HepG2 (cell line): ENCODE measurements around the gene TSPAN5. TPM values are rescaled to one million over a fixed set of nuclear protein-coding genes. Genes with fewer than 3 reads are reported as not detected.

Experiments used
- ATAC-seq: fragments of 200-7000 bp; cut with Tn5 transposase; 3 replicates; pipeline ENCODE4 v1.9.1; 2020; ENCODE audit warnings: mild to moderate bottlenecking, moderate library complexity
- BruUV-seq: library from RNA; stranded (reverse); fragments of 400-500 nt; replicated peaks from 2 replicates; lab custom pipeline; 2021; lab: Mats Ljungman, UMichigan
- CTCF ChIA-PET: fragments of 300-600 bp; formaldehyde crosslinking; extraction: SDS; loops from one replicate; lab custom pipeline; 2021; ENCODE audit warnings: low total read pairs, inconsistent platforms, low intra/inter-chr PET ratio; lab: Yijun Ruan, JAX
- POLR2A ChIA-PET: fragments of 350-600 bp; sonication (Branson Sonifier 250); formaldehyde crosslinking; loops from one replicate; lab custom pipeline; 2020; ENCODE audit warnings: antibody characterized with exemption, inconsistent platforms; lab: Yijun Ruan, JAX
- DNase-seq: peaks from one replicate; pipeline ENCODE4 v3.0.0-alpha.2; 2015; ENCODE audit warnings: low spot score
- FAIRE-seq: peaks from 3 replicates; lab custom pipeline; 2011; peaks lifted over from hg19 to GRCh38; lab: Jason Lieb, UNC
- H2AFZ ChIP-seq: one replicate; pipeline ENCODE4 v1.6.1; 2011; ENCODE audit warnings: low read length, inconsistent platforms
- H3K27ac ChIP-seq: fragments of 300-600 bp; 3 replicates; pipeline ENCODE4 v1.8.0; 2011; ENCODE audit warnings: mixed run types, mild to moderate bottlenecking, mixed read lengths, low read length, inconsistent platforms; ENCODE audit not compliant: insufficient read depth; ENCODE audit errors: extremely low read length
- H3K27me3 ChIP-seq, 2 experiments: fragments of 200-600 bp in 1 of 2; 2 replicates in 1 of 2; 3 replicates in 1 of 2; pipeline versions ENCODE4 v1.6.0 to v1.8.0; 2011; ENCODE audit warnings: low read length in 2 of 2, mild to moderate bottlenecking in 2 of 2, moderate library complexity in 2 of 2, inconsistent platforms in 1 of 2; ENCODE audit not compliant: insufficient read depth in 2 of 2, control insufficient read depth in 1 of 2
- H3K36me3 ChIP-seq, 2 experiments: fragments of 200-600 bp in 1 of 2; replicated peaks in 1 of 2; 2 replicates in 1 of 2; 3 replicates in 1 of 2; pipeline versions ENCODE4 v1.5.1 to v1.8.0; 2011; ENCODE audit warnings: low read length in 2 of 2, inconsistent platforms in 1 of 2; ENCODE audit not compliant: insufficient read depth in 2 of 2, control insufficient read depth in 1 of 2
- H3K4me1 ChIP-seq: 2 replicates; pipeline ENCODE4 v1.5.1; 2012; ENCODE audit warnings: low read length, inconsistent platforms; ENCODE audit not compliant: insufficient read depth
- H3K4me2 ChIP-seq: 2 replicates; pipeline ENCODE4 v1.6.0; 2011; ENCODE audit warnings: low read depth, low read length, inconsistent platforms
- H3K4me3 ChIP-seq, 3 experiments: fragments of 200-600 bp in 1 of 3; sonication (generic), shearing (Covaris generic) in 1 of 3; replicated peaks in 1 of 3; 2 replicates each; pipeline ENCODE4 v1.5.1; 2011 to 2016; ENCODE audit warnings: low read length in 3 of 3, inconsistent platforms in 2 of 3, low read depth in 2 of 3, mild to moderate bottlenecking in 2 of 3, control low read depth in 1 of 3, mixed read lengths in 1 of 3; ENCODE audit not compliant: insufficient read depth in 1 of 3
- H3K79me2 ChIP-seq: one replicate; pipeline ENCODE4 v1.6.1; 2011; ENCODE audit warnings: low read length, inconsistent platforms; ENCODE audit not compliant: insufficient read depth
- H3K9ac ChIP-seq: 2 replicates; pipeline ENCODE4 v1.6.0; 2011; ENCODE audit warnings: mild to moderate bottlenecking, low read depth, low read length, inconsistent platforms; ENCODE audit not compliant: insufficient read depth
- H3K9me3 ChIP-seq: 2 replicates; pipeline ENCODE4 v1.5.1; 2012; ENCODE audit warnings: mild to moderate bottlenecking, low read length
- H4K20me1 ChIP-seq: 2 replicates; pipeline ENCODE4 v1.6.0; 2011; ENCODE audit warnings: inconsistent platforms, mild to moderate bottlenecking, low read length, moderate library complexity; ENCODE audit not compliant: insufficient read depth
- DBP ChIP-seq: sonication (generic); formaldehyde crosslinking; IDR thresholded peaks from 2 replicates; pipeline ENCODE4 v1.4.0; 2020; ENCODE audit warnings: missing genetic modification reagents; ENCODE audit errors: not compliant biosample characterization
- HIVEP1 ChIP-seq: sonication (generic); formaldehyde crosslinking; IDR thresholded peaks from 2 replicates; pipeline ENCODE4 v1.4.0; 2020; ENCODE audit warnings: mild to moderate bottlenecking, missing genetic modification reagents
- IRF1 ChIP-seq: sonication (generic); formaldehyde crosslinking; IDR thresholded peaks from 2 replicates; pipeline ENCODE4 v1.4.0; 2020; ENCODE audit warnings: low read depth, mild to moderate bottlenecking, missing genetic modification reagents
- MTF2 ChIP-seq: sonication (generic); formaldehyde crosslinking; IDR thresholded peaks from 2 replicates; pipeline ENCODE4 v1.5.0; 2020; ENCODE audit warnings: missing genetic modification reagents, borderline replicate concordance
- RAD21 ChIP-seq: fragments of 450-650 bp; formaldehyde crosslinking; IDR thresholded peaks from 2 replicates; pipeline ENCODE4 v1.5.0; 2020; ENCODE audit warnings: mild to moderate bottlenecking
- RARG ChIP-seq: sonication (generic); formaldehyde crosslinking; IDR thresholded peaks from 2 replicates; pipeline ENCODE4 v1.4.0; 2020; ENCODE audit warnings: low read depth, mild to moderate bottlenecking, missing genetic modification reagents
- SIX1 ChIP-seq: sonication (generic); formaldehyde crosslinking; IDR thresholded peaks from 2 replicates; pipeline ENCODE4 v1.4.0; 2020; ENCODE audit warnings: missing genetic modification reagents, borderline replicate concordance
- SRY ChIP-seq: sonication (generic); formaldehyde crosslinking; IDR thresholded peaks from 2 replicates; pipeline ENCODE4 v1.8.0; 2022; ENCODE audit warnings: mild to moderate bottlenecking, missing genetic modification reagents
- TCF12 ChIP-seq, 2 experiments: fragments of 450-650 bp in 1 of 2; sonication (generic) in 1 of 2; formaldehyde crosslinking in 1 of 2; IDR thresholded peaks; 2 replicates each; pipeline versions ENCODE4 v1.6.1 to v1.8.0; 2017 to 2022; ENCODE audit warnings: antibody characterized with exemption in 1 of 2, mild to moderate bottlenecking in 1 of 2, missing genetic modification reagents in 1 of 2, moderate library complexity in 1 of 2
- ZBTB49 ChIP-seq: sonication (generic); formaldehyde crosslinking; IDR thresholded peaks from 2 replicates; pipeline ENCODE4 v1.4.0; 2020; ENCODE audit warnings: missing genetic modification reagents, borderline replicate concordance
- ZNF3 ChIP-seq: IDR thresholded peaks from 2 replicates; pipeline ENCODE4 v1.7.0; 2017; ENCODE audit warnings: inconsistent platforms
- ZNF431 ChIP-seq: sonication (generic); formaldehyde crosslinking; IDR thresholded peaks from 2 replicates; pipeline ENCODE4 v1.9.0; 2022; ENCODE audit warnings: missing genetic modification reagents, low read depth, mild to moderate bottlenecking, borderline replicate concordance
- ZNF569 ChIP-seq: sonication (generic); formaldehyde crosslinking; IDR thresholded peaks from 2 replicates; pipeline ENCODE4 v1.5.0; 2020; ENCODE audit warnings: mild to moderate bottlenecking, missing genetic modification reagents, moderate library complexity, borderline replicate concordance
- ZNF614 ChIP-seq: IDR thresholded peaks from 2 replicates; pipeline ENCODE4 v1.6.1; 2018; ENCODE audit warnings: missing biosample characterization, missing genetic modification reagents, inconsistent platforms, borderline replicate concordance
- ZNF775 ChIP-seq: sonication (generic); formaldehyde crosslinking; IDR thresholded peaks from 2 replicates; pipeline ENCODE4 v1.4.0; 2020; ENCODE audit warnings: missing genetic modification reagents, mild to moderate bottlenecking, moderate library complexity, borderline replicate concordance
- WGBS: methylation state at CpG from one replicate; pipeline ENCODE4 v1.1.6; 2017; ENCODE audit warnings: low lambda C conversion rate; 5-methylcytosine and 5-hydroxymethylcytosine counted together
- in situ Hi-C: cut with HindIII; loops from 2 replicates; pipeline ENCODE4 v1.10.0; 2017; ENCODE audit warnings: low pct_unique_long_range_greater_than_20kb; ENCODE audit not compliant: extremely low pct_ligation_motif_present
- intact Hi-C: fragments of 100-400 bp; cut with micrococcal nuclease; formaldehyde crosslinking; loops from one replicate; pipeline ENCODE4 v1.10.0; 2022; ENCODE audit not compliant: unreplicated experiment
- polyA plus RNA-seq, 8 experiments: library from polyadenylated mRNA; depleted of rRNA in 3 of 8; stranded (reverse) in 7 of 8; unstranded in 1 of 8; fragments of >200 nt; fragmentation: Illumina TruSeq in 4 of 8; extraction: Trizol in 4 of 8; gene quantifications; 2 replicates each; pipeline versions ENCODE4 v1.2.1 to v1.2.3, GENCODE V29; 2011 to 2016; ENCODE audit warnings: low read depth in 4 of 8, missing spikeins in 1 of 8, mixed read lengths in 1 of 8; ENCODE audit not compliant: insufficient read depth in 1 of 8
- total RNA-seq, 5 experiments: library from RNA; depleted of rRNA; stranded (reverse); fragments of >200 nt; fragmentation: Illumina TruSeq; extraction: Trizol; gene quantifications; 2 replicates each; pipeline ENCODE4 v1.2.3, GENCODE V29; 2016; ENCODE audit warnings: low read depth in 1 of 5
- TF ChIP-seq, protein P1 (sequence below): sonication (generic); formaldehyde crosslinking; IDR thresholded peaks from 2 replicates; pipeline ENCODE4 v1.5.1; 2020; ENCODE audit warnings: missing genetic modification reagents, mild to moderate bottlenecking, borderline replicate concordance
- TF ChIP-seq, protein P2 (sequence below): sonication (generic); formaldehyde crosslinking; IDR thresholded peaks from 2 replicates; pipeline ENCODE4 v1.5.0; 2020; ENCODE audit warnings: mild to moderate bottlenecking, missing genetic modification reagents, moderate library complexity

The TSPAN5 gene
- total and polyA plus RNA-seq, 2 of the 13 experiments (the other 11 are each of a cell fraction or from before 2014, with no cell fraction given) = 0.20 to 0.53 TPM

DNA sequence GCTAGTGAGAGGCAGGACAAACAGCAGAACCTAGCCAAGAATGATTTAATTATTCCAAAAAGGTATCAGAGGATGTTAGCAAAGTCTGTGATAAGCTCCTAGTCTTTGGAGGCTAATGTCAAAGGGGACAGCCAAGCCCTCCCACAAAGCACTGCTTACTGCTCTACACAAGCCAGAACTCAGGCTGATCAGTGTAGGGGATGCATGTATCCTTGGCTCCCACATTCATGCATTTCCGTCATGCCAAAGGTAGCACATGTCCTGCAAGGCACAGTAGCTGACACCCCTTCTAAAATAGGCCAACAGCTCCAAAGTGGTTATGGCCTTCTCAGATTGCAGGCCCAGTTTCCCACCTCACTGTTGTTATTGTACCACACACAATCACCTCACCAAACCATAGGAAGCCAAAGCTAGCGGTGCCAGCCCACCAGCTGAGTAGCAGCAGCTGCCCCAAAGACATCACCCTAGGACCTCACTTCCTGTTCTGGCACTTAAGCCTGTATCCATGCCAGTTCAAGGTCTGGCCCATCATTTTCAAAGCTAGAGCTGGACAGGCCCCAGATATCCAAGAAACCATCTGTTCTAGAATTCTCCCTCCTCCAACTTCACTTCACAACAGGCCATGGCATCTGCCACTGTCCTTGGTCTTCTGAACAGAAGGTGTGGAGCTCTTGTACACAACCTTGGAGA lies 40.9 kb downstream of the TSPAN5 start (continued):
- TF ChIP-seq, protein P1, sequence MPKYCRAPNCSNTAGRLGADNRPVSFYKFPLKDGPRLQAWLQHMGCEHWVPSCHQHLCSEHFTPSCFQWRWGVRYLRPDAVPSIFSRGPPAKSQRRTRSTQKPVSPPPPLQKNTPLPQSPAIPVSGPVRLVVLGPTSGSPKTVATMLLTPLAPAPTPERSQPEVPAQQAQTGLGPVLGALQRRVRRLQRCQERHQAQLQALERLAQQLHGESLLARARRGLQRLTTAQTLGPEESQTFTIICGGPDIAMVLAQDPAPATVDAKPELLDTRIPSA (CRISPR knock-in tag) = no peak
- TF ChIP-seq TCF12 (IDR thresholded peaks at IDR 0.05) (no peak), TCF12 (CRISPR knock-in tag; IDR thresholded peaks at IDR 0.05) (no peak), ZNF569 (no peak), MTF2 (CRISPR knock-in tag) (no peak), ZNF3 (no peak), IRF1 (no peak), ZNF614 (no peak)

GRCh38 chr4:98615991-98616390 lies 42.4 kb downstream of the TSPAN5 start:
- no peak overlapping the region for H2AFZ ChIP-seq
- no peak for ATAC-seq
- H3K4me1 ChIP-seq = no peaks in the 10 kb centered on the region
- POLR2A ChIA-PET = no interaction called here
- 30% methylated on average over 3 of the region's 3 CpGs for WGBS
- H3K36me3 ChIP-seq = no peaks in the 10 kb centered on the region
- in situ Hi-C loops (no loop called here), intact Hi-C loops (no loop called here)
- no peaks in the 10 kb centered on the region for H4K20me1 ChIP-seq
- DNase-seq = no peak
- BruUV-seq = no TSS peak
- H3K27ac ChIP-seq = no peak overlapping the region
- no peak for FAIRE-seq
- H3K9me3 ChIP-seq = no peaks in the 10 kb centered on the region
- H3K79me2 ChIP-seq = no peaks in the 10 kb centered on the region
- H3K27me3 ChIP-seq = peaks cover 0 to 3% of the 10 kb centered on the region in 2 experiments; a peak in 2 of 5 replicates
- no peak overlapping the region for H3K4me2 ChIP-seq
- CTCF ChIA-PET = no interaction called here
- H3K9ac ChIP-seq = no peak overlapping the region
- no peak overlapping the region for H3K4me3 ChIP-seq
- TF ChIP-seq SRY (no peak), ZNF431 (CRISPR knock-in tag) (no peak), RAD21 (no peak), ZBTB49 (CRISPR knock-in tag) (no peak), SIX1 (CRISPR knock-in tag) (no peak), HIVEP1 (CRISPR knock-in tag) (no peak), RARG (CRISPR knock-in tag) (no peak), ZNF775 (CRISPR knock-in tag) (no peak), DBP (CRISPR knock-in tag) (no peak)
- TF ChIP-seq, protein P2, sequence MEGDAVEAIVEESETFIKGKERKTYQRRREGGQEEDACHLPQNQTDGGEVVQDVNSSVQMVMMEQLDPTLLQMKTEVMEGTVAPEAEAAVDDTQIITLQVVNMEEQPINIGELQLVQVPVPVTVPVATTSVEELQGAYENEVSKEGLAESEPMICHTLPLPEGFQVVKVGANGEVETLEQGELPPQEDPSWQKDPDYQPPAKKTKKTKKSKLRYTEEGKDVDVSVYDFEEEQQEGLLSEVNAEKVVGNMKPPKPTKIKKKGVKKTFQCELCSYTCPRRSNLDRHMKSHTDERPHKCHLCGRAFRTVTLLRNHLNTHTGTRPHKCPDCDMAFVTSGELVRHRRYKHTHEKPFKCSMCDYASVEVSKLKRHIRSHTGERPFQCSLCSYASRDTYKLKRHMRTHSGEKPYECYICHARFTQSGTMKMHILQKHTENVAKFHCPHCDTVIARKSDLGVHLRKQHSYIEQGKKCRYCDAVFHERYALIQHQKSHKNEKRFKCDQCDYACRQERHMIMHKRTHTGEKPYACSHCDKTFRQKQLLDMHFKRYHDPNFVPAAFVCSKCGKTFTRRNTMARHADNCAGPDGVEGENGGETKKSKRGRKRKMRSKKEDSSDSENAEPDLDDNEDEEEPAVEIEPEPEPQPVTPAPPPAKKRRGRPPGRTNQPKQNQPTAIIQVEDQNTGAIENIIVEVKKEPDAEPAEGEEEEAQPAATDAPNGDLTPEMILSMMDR (CRISPR knock-in tag) = no peak
